ENCODE results near the gene RSPH4A. TPM values are rescaled to one million over a fixed set of nuclear protein-coding genes. Genes with fewer than 3 reads are reported as not detected.

The RSPH4A gene
- under 1 TPM in 1 of 3 donors, not detected in 2; 0.11 TPM for polyA plus RNA-seq

GRCh38 chr6:116615937-116616736, at the start of gene RSPH4A:
TSS of gene RSPH4A (plus strand) at chr6:116616479. CDS start at chr6:116616624, 145 bp downstream.
- peak within 1 kb of the TSS; percentile 57 to 90 (median 74) for H3K4me3 Mint-ChIP-seq
- peak within 1 kb of the TSS in 4 of 6 donors; percentile 6 to 48 (median 34) for H3K27ac Mint-ChIP-seq
- peak; percentile 45 to 63 (median 47) for DNase-seq
- H3K27me3 Mint-ChIP-seq (ENCODE audit: low read depth in 3 of 3), result peaks cover 0 to 12% (median 8%) of the 10 kb centered on the region in 3 donors
- peaks cover 0 to 10% (median 0%) of the 10 kb centered on the region in 3 donors for H3K36me3 Mint-ChIP-seq
- H3K9me3 Mint-ChIP-seq, result no peaks in the 10 kb centered on the region
- H3K4me1 Mint-ChIP-seq, result peaks cover 14 to 19% of the 10 kb centered on the region in 2 donors

GRCh38 chr6:116568111-116568510, 48.2 kb upstream of the RSPH4A start:
- Mint-ChIP-seq H3K4me3 (no peak overlapping the region), H3K4me1 (peaks cover 29 to 39% of the 10 kb centered on the region in 2 donors), H3K27me3 (ENCODE audit: low read depth in 3 of 3) (peaks cover 4 to 11% (median 5%) of the 10 kb centered on the region in 3 donors), H3K27ac (peak overlapping the region in 1 of 6 donors; percentile 12), H3K9me3 (no peaks in the 10 kb centered on the region), H3K36me3 (peaks cover 0 to 3% (median 0%) of the 10 kb centered on the region in 3 donors)
- DNase-seq, result no peak

GRCh38 chr6:116568821-116569755, 47.2 kb upstream of the RSPH4A start:
- no peak for DNase-seq
- Mint-ChIP-seq H3K36me3 (peaks cover 0 to 3% (median 1%) of the 10 kb centered on the region in 3 donors), H3K4me3 (peak overlapping the region in 3 of 5 donors; percentile 6 to 56 (median 12)), H3K27ac (peak overlapping the region in 3 of 6 donors; percentile 4 to 73 (median 14)), H3K9me3 (no peaks in the 10 kb centered on the region), H3K4me1 (peaks cover 39 to 48% of the 10 kb centered on the region in 2 donors), H3K27me3 (ENCODE audit: low read depth in 3 of 3) (peaks cover 4 to 11% (median 5%) of the 10 kb centered on the region in 3 donors)

- Mint-ChIP-seq H3K4me3 (peak within 1 kb of the TSS; percentile 95 to 99 (median 97)), H3K9me3 (no peaks in the 10 kb centered on the region), H3K27ac (peak within 1 kb of the TSS; percentile 96 to 99 (median 98)), H3K27me3 (ENCODE audit: low read depth in 3 of 3) (peaks cover 3 to 7% (median 5%) of the 10 kb centered on the region in 3 donors), H3K36me3 (peaks cover 0 to 12% (median 0%) of the 10 kb centered on the region in 3 donors), H3K4me1 (peaks cover 43 to 62% of the 10 kb centered on the region in 2 donors)
- DNase-seq, result peak; percentile 99
These were observed 45.2 kb upstream of the RSPH4A start, which contains the start of gene RWDD1 for GRCh38 chr6:116570856-116571682. TSS of gene RWDD1 (plus strand) at chr6:116571504. CDS start at chr6:116571583, 79 bp downstream.

GRCh38 chr6:116571683-116572000, 44.6 kb upstream of the RSPH4A start:
- Mint-ChIP-seq H3K4me1 (peaks cover 47 to 68% of the 10 kb centered on the region in 2 donors), H3K36me3 (peaks cover 0 to 16% (median 5%) of the 10 kb centered on the region in 3 donors), H3K9me3 (no peaks in the 10 kb centered on the region), H3K27me3 (ENCODE audit: low read depth in 3 of 3) (peaks cover 3 to 6% (median 3%) of the 10 kb centered on the region in 3 donors), H3K27ac (peak overlapping the region; percentile 96 to 99 (median 98)), H3K4me3 (peak overlapping the region; percentile 95 to 99 (median 97))
- no peak for DNase-seq

- Mint-ChIP-seq H3K4me1 (peaks cover 49 to 72% of the 10 kb centered on the region in 2 donors), H3K27me3 (ENCODE audit: low read depth in 3 of 3) (peaks cover 0 to 3% (median 2%) of the 10 kb centered on the region in 3 donors), H3K36me3 (peaks cover 0 to 16% (median 5%) of the 10 kb centered on the region in 3 donors), H3K27ac (peak overlapping the region; percentile 96 to 99 (median 98)), H3K4me3 (peak overlapping the region; percentile 95 to 99 (median 97)), H3K9me3 (no peaks in the 10 kb centered on the region)
- DNase-seq, result peak in 1 of 3 donors; percentile 7
These were observed 44.1 kb upstream of the RSPH4A start for GRCh38 chr6:116572162-116572561.

DNA sequence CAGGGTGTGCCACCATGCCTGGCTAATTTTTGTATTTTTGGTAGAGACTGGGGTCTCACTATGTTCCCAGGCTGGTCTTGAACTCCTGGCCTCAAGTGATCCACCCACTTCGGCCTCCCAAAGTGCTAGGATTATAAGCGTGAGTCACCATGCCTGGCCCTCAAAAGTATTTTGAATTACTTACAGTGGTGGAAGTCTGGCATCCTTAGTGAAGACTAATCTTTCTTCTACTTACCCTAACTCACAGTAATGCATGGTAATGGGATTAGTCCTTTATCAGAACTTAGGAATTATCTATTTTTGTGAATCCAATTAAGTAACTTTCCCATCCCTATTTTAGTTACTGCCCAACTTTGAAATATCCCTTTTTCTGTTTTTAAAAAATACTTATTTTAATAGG, 41.1 kb upstream of the RSPH4A start:
- peaks cover 0 to 18% (median 5%) of the 10 kb centered on the region in 3 donors for H3K36me3 Mint-ChIP-seq
- H3K27me3 Mint-ChIP-seq (ENCODE audit: low read depth in 3 of 3), result peaks cover 0 to 2% (median 1%) of the 10 kb centered on the region in 3 donors
- no peak overlapping the region for H3K4me3 Mint-ChIP-seq
- H3K4me1 Mint-ChIP-seq, result peaks cover 56 to 85% of the 10 kb centered on the region in 2 donors
- H3K27ac Mint-ChIP-seq, result no peak overlapping the region
- no peaks in the 10 kb centered on the region for H3K9me3 Mint-ChIP-seq
- no peak for DNase-seq

DNA sequence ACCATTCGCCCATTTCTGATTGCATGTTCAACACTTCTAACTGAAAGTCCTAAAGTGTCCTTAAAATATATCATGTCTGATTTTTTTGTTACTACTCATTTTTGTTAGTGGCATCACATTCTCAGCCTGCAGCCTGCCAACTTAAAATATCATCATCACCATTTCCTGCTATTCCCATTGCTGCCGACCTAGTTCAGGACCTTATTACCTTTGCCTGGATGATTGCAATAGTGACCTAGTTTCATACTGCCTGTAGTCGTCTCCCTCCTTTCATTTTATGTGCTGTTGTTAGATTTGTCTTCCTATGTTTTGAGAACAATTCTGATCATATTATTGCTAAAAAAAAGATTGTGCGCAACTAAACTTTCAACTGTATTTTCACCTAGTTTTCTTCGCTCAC, 38.8 kb upstream of the RSPH4A start:
- Mint-ChIP-seq H3K9me3 (no peaks in the 10 kb centered on the region), H3K4me1 (peaks cover 38 to 68% of the 10 kb centered on the region in 2 donors), H3K4me3 (no peak overlapping the region), H3K36me3 (peaks cover 0 to 28% (median 8%) of the 10 kb centered on the region in 3 donors), H3K27me3 (ENCODE audit: low read depth in 3 of 3) (peaks cover 0 to 1% (median 0%) of the 10 kb centered on the region in 3 donors), H3K27ac (peak overlapping the region in 1 of 6 donors; percentile 66)
- DNase-seq, result no peak

- no peak overlapping the region for H3K27ac Mint-ChIP-seq
- H3K4me1 Mint-ChIP-seq, result peaks cover 32 to 63% of the 10 kb centered on the region in 2 donors
- no peak overlapping the region for H3K4me3 Mint-ChIP-seq
These were observed 37.9 kb upstream of the RSPH4A start for GRCh38 chr6:116578335-116578734.

GRCh38 chr6:116579143-116579542, 37.1 kb upstream of the RSPH4A start:
- Mint-ChIP-seq H3K4me1 (peaks cover 24 to 55% of the 10 kb centered on the region in 2 donors), H3K36me3 (peaks cover 0 to 29% (median 8%) of the 10 kb centered on the region in 3 donors), H3K27ac (peak overlapping the region in 1 of 6 donors; percentile 25), H3K4me3 (no peak overlapping the region), H3K9me3 (no peaks in the 10 kb centered on the region), H3K27me3 (ENCODE audit: low read depth in 3 of 3) (peaks cover 0 to 1% (median 0%) of the 10 kb centered on the region in 3 donors)
- DNase-seq, result no peak

More at GRCh38 chr6:116578335-116578734, 37.9 kb upstream of the RSPH4A start:
- peaks cover 0 to 1% (median 0%) of the 10 kb centered on the region in 3 donors for H3K27me3 Mint-ChIP-seq (ENCODE audit: low read depth in 3 of 3)
- no peak for DNase-seq
- H3K9me3 Mint-ChIP-seq, result no peaks in the 10 kb centered on the region
- peaks cover 0 to 30% (median 8%) of the 10 kb centered on the region in 3 donors for H3K36me3 Mint-ChIP-seq

GRCh38 chr6:116580198-116580597, 36.1 kb upstream of the RSPH4A start:
- no peak overlapping the region for H3K27ac Mint-ChIP-seq
- no peaks in the 10 kb centered on the region for H3K9me3 Mint-ChIP-seq
- no peaks in the 10 kb centered on the region for H3K27me3 Mint-ChIP-seq (ENCODE audit: low read depth in 3 of 3)
- DNase-seq, result no peak
- peaks cover 23 to 50% of the 10 kb centered on the region in 2 donors for H3K4me1 Mint-ChIP-seq
- H3K36me3 Mint-ChIP-seq, result peaks cover 5 to 33% (median 14%) of the 10 kb centered on the region in 3 donors
- H3K4me3 Mint-ChIP-seq, result no peak overlapping the region

GRCh38 chr6:116586276-116586675, 30.0 kb upstream of the RSPH4A start:
- Mint-ChIP-seq H3K27ac (no peak overlapping the region), H3K4me3 (no peak overlapping the region), H3K36me3 (peaks cover 14 to 36% (median 27%) of the 10 kb centered on the region in 3 donors), H3K27me3 (ENCODE audit: low read depth in 3 of 3) (no peaks in the 10 kb centered on the region), H3K9me3 (no peaks in the 10 kb centered on the region), H3K4me1 (peaks cover 4 to 6% of the 10 kb centered on the region in 2 donors)
- no peak for DNase-seq
